HG03575 (cell line): ENCODE data around the gene RPS15.

ENCODE experiments used
- ATAC-seq: cut with Tn5 transposase; IDR thresholded peaks from one replicate; pipeline ENCODE4 v1.9.1; 2021; ENCODE audit not compliant: unreplicated experiment, insufficient number of reproducible peaks, low FRiP score; ENCODE audit errors: extremely low read depth

RPS15 gene

DNA sequence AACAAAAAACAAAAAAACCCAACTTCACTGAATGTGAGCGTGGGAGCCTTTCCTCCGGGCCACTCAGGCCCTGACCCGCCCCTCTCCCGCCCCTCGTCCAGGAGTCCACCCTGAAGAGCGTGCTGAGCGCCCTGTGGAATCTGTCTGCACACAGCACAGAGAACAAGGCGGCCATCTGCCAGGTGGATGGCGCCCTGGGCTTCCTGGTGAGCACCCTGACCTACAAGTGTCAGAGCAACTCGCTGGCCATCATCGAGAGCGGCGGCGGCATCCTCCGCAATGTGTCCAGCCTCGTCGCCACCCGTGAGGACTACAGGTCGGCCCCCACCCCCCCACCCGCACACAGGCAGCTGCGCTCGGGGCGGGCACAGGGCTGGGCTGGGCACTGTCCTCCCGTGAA lies 23.7 kb downstream of the RPS15 start:
- no peak for ATAC-seq

DNA sequence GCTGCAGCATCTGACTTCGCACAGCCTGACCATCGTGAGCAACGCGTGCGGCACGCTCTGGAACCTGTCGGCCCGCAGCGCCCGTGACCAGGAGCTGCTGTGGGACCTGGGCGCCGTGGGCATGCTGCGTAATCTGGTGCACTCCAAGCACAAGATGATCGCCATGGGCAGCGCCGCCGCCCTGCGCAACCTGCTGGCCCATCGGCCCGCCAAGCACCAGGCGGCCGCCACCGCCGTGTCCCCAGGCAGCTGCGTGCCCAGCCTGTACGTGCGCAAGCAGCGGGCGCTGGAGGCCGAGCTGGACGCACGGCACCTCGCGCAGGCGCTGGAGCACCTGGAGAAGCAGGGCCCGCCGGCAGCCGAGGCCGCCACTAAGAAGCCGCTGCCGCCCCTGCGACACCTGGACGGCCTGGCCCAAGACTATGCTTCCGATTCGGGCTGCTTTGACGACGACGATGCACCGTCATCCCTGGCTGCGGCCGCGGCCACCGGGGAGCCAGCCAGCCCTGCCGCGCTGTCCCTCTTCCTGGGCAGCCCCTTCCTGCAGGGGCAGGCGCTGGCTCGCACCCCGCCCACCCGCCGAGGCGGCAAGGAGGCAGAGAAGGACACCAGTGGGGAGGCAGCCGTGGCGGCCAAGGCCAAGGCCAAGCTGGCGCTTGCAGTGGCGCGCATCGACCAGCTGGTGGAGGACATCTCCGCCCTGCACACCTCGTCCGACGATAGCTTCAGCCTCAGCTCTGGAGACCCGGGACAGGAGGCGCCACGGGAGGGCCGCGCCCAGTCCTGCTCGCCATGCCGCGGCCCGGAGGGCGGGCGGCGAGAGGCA lies 27.2 kb downstream of the RPS15 start:
- ATAC-seq: no peak

DNA sequence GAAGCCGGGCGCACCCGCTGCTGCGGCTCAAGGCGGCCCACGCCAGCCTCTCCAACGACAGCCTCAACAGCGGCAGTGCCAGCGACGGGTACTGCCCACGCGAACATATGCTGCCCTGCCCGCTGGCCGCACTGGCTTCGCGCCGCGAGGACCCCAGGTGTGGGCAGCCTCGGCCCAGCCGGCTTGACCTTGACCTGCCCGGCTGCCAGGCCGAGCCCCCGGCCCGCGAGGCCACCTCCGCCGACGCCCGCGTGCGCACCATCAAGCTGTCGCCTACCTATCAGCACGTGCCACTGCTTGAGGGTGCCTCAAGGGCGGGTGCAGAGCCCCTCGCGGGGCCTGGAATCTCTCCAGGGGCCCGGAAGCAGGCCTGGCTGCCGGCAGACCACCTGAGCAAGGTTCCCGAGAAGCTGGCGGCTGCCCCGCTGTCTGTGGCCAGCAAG lies 27.8 kb downstream of the RPS15 start:
- no peak for ATAC-seq

DNA sequence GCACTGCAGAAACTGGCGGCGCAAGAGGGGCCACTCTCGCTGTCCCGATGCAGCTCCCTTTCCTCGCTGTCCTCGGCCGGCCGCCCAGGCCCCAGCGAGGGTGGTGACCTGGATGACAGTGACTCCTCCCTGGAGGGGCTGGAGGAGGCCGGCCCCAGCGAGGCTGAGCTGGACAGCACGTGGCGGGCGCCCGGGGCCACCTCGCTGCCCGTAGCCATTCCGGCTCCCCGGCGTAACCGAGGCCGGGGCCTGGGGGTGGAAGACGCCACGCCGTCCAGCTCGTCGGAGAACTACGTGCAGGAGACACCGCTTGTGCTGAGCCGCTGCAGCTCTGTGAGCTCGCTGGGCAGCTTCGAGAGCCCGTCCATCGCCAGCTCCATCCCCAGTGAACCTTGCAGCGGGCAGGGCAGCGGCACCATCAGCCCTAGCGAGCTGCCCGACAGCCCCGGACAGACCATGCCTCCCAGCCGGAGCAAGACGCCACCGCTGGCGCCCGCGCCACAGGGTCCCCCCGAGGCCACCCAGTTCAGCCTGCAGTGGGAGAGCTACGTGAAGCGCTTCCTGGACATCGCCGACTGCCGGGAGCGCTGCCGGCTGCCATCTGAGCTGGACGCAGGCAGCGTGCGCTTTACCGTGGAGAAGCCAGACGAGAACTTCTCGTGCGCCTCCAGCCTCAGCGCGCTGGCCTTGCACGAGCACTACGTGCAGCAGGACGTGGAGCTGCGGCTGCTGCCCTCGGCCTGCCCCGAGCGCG lies 28.4 kb downstream of the RPS15 start:
- no peak for ATAC-seq

DNA sequence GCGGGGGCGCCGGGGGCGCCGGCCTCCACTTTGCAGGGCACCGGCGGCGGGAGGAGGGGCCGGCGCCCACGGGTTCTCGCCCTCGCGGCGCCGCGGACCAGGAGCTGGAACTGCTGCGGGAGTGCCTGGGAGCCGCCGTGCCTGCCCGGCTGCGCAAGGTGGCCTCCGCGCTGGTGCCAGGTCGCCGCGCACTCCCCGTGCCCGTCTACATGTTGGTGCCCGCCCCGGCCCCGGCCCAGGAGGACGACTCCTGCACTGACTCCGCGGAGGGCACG lies 29.0 kb downstream of the RPS15 start:
- ATAC-seq: no peak

DNA sequence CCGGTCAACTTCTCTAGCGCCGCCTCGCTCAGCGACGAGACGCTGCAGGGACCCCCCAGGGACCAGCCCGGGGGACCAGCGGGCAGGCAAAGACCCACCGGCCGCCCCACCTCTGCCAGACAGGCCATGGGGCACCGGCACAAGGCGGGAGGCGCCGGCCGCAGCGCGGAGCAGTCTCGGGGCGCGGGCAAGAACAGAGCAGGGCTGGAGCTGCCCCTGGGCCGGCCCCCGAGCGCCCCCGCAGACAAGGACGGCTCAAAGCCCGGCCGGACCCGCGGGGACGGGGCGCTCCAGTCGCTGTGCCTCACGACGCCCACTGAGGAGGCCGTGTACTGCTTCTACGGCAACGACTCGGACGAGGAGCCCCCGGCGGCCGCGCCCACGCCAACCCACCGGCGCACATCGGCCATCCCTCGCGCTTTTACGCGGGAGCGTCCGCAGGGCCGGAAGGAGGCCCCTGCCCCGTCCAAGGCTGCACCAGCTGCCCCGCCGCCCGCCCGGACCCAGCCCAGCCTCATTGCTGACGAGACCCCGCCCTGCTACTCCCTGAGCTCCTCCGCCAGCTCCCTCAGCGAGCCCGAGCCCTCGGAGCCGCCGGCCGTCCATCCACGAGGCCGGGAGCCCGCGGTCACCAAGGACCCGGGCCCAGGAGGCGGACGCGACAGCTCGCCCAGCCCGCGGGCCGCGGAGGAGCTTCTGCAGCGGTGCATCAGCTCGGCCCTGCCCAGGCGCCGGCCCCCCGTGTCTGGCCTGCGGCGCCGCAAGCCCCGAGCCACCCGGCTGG lies 29.5 kb downstream of the RPS15 start:
- no peak for ATAC-seq

DNA sequence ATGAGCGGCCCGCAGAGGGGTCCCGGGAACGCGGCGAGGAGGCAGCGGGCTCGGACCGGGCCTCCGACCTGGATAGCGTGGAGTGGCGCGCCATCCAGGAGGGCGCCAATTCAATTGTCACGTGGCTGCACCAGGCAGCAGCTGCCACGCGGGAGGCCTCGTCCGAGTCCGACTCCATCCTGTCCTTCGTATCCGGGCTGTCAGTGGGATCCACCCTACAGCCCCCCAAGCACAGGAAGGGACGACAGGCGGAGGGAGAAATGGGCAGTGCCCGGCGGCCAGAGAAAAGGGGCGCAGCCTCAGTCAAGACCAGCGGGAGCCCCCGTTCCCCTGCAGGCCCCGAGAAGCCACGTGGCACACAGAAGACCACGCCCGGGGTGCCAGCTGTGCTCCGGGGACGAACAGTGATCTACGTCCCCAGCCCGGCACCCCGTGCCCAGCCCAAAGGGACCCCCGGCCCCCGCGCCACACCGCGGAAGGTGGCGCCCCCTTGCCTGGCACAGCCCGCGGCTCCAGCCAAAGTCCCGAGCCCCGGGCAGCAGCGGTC lies 30.2 kb downstream of the RPS15 start:
- no peak for ATAC-seq

DNA sequence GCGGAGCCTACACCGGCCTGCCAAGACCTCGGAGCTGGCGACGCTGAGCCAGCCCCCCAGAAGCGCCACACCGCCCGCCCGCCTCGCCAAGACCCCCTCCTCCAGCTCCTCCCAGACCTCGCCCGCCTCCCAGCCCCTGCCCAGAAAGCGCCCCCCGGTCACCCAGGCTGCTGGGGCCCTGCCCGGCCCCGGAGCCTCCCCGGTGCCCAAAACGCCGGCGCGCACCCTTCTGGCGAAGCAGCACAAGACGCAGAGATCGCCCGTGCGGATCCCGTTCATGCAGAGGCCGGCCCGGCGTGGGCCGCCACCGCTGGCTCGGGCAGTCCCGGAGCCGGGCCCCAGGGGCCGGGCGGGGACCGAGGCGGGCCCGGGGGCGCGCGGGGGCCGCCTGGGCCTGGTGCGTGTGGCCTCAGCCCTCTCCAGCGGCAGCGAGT lies 30.6 kb downstream of the RPS15 start:
- no peak for ATAC-seq

DNA sequence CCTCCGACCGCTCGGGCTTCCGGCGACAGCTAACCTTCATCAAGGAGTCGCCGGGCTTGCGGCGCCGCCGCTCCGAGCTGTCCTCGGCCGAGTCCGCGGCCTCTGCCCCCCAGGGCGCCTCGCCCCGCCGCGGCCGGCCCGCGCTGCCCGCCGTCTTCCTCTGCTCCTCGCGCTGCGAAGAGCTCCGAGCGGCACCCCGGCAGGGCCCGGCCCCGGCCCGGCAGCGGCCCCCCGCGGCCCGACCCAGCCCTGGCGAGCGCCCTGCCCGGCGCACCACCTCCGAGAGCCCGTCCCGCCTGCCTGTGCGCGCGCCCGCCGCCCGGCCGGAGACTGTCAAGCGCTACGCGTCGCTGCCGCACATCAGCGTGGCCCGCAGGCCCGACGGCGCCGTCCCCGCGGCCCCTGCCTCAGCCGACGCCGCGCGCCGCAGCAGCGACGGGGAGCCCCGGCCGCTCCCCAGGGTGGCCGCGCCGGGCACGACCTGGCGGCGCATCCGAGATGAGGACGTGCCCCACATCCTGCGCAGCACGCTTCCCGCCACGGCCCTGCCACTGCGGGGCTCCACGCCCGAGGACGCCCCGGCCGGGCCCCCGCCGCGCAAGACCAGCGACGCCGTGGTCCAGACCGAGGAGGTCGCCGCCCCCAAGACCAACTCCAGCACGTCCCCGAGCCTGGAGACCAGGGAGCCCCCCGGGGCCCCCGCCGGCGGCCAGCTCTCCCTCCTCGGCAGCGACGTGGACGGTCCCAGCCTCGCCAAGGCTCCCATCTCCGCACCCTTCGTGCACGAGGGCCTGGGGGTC lies 31.3 kb downstream of the RPS15 start:
- no peak for ATAC-seq

DNA sequence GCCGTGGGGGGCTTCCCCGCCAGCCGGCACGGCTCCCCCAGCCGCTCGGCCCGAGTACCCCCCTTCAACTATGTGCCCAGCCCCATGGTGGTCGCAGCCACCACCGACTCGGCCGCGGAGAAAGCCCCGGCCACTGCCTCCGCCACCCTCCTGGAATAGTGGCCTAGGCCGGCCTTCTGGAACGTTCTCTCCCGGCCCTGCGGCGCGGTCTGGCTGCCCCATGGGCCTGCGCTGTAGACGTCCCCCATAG lies 31.8 kb downstream of the RPS15 start:
- ATAC-seq: no peak

DNA sequence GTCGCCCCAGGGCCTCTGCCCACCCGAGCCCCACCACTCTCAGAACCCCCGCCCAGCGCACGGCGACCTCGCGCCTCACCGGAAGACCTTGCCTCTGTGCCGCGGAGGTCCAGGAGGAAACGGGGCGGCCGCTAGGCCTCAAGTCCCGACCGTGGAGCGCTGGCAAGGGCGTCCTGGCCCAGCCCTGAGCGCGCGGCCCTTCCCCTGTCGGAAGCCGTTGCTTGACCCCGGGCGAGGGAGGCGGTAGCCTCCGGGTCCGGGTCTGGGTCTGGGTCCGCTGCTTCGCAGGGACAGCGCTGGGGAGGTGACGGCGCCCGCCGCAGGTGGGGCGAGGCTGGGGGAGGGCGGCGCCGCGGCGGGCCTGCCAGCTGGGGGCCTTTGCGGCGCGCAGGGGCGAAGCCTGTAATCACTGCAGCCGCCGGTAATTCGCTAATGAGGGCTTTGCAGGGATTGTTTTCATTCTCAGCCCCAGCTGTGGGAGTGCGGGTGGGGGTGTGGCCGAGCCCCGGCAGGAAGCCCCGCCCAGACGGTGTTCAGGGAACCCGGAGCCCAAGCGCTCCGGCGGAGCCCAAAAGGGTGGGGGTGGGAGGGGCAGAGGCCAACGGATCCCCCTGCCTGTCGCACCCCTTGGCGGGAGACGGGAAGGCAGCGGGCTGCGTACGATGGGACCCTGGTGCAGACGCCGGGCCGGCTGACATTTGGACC lies 32.3 kb downstream of the RPS15 start:
- no peak for ATAC-seq

DNA sequence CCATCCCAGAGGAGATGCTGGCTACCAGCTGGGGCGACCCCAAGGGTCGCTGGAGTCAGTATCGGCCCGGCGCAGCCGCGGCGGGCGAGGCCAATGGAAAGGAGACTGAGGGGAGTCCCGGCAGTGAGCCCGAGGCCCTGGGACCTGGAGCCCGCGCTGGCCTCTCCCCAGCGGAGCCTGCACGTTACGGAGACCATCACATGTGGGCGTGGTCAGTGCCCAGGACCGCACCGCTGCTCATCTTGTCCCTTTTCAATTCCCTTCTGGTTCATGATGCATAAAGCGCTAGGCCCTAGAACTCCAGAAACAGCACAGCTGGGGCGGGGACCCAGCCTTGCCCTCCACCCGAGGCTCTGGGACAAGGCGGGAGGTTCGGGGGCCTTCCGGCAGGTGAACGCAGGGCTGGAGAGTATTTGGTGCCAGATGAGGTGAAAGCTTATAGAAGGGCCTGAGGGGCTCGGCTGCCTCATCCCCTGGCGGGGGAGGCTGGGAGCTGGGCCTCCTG lies 32.9 kb downstream of the RPS15 start:
- no peak for ATAC-seq

DNA sequence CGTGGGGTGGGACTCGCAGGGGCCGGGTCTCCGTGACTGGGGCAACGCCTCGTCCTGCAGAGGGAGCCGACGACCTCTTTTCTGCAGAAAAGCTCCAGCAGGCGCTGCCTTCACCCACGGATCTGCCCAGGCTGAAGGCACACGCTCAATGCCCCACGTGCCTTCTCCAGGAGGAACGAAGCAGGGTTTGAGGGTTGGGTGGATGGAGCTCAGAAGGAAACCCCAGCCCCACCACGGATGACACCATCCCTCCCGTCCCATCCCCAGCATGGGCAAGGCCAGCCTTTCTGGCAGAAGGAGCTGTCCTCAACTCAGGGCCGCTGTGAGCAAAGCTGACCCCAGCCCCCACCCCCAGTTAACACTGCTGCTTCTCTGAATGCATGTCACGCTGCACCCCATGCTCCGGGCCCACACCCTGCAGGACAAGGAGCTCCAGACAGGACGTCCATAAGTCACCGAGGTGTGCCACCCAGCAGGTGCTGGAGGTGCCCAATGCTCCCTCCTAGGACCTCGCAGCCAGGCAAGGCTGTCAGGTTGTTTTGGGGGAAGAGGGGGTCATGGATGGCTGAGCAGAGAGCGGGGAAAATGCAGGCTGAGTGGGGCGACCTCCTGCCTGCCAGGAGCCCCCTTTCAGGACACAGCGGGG lies 33.4 kb downstream of the RPS15 start:
- ATAC-seq: no peak

DNA sequence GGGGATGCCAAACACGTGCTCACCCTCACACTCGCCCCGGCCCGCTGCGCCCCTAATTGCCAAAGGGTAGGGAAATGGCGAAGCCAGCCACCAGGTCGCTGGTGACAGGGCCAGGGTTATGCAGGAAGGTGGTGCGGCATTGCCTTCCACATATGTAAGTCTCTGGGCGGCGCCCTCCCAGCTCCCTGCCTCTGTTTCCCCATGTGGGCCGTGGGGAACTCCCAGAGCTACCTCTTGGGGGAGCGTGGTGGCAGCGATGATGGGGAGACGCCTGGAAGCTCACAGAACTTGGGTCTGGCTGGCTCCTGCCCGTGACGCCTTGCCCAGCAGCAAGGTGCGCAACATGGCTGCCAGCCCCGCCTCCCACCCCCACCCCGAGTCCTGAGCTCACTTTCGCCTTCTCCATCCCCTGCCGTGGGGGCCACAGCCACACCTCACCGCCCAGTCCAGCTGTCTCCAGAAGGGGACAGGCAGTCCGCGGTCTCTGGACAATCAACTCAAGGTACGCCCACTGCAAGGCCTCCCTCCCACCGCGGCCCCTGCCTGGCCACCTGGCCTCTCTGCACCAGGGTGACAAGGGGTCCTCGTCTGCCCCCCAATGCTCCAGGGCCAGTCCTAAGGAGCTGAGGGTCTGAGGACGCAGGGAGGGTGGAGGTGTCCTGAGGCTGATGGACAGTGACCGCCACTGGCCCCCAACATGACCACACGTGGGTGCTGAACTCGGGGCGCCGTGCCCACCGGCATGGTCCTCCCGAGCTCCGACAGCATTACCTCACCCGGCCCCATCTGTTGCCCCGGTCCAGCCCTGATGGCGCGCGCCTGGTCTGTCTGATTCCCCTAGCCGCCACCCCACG lies 34.3 kb downstream of the RPS15 start:
- no peak for ATAC-seq

DNA sequence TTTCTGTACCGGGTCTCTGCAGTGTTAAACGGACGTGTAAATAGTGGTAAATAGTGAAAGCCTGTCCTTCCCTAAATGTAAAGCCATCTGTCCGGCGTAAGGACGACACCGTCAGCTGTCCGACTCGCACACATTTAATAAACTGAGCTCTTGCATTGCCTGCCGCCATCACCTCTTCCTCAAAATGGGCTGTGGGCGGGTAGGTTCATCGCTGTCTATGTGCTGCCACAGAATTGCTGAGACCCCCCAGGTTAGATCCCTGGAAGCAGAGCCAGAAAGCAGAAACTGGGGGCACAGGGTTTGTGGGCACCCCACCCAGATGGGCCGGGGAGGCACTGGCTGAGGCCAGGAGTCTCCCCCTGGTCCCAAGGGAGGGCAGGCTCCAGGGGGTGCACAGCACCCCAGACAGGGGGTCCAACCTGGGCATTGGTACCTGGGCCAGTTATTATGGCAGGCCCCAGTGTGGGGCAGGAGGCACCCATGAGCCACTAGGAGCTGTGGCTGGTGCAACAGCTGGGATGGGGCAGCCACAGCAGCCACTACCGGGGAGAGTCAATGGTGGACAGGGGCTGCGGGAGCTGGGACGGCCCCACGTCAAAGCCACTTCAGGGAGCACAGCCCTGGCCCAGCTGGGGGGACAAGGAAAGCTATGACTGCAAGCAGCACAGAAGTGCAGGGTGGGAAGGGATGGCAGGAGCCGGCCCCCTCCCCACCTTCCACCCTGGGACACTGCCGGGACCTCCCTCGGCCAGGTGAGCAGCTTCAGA lies 35.1 kb downstream of the RPS15 start:
- no peak for ATAC-seq

DNA sequence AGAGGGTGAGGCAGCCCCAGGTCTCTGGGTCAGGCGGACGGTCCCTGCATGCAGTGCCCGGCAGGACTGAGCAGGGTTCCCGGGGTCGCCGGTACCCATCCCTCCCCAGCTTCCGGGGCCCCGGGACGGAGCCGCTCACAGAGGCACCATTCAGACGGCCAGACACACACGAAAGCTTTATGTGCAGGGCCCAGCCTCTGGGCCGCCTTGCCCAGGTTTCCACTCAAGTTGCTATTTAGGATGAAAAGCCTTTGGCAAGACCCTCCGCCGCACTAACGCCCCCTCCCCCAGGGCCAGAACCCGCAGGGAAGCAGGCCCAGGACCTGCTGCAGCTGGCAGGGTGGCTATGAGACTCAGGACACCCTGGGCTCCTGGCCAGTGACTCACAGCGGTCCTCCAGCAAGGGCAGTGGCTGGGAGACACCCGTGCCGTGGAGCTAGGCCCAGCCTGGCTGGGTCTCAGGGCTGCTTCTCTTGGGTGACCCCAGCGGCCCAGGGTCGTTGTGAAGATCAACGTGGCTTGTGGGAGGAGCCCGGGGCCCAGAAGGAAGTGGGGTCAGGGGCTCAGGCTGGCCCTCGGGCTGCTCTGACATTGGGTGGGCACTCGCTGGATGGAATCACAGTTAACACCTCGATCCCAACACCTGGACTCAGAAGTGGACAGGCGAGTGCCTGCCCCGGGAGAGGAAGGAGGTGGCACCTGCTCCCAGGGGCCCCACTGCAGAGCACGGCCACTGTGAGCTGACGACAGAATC lies 36.0 kb downstream of the RPS15 start:
- no peak for ATAC-seq
